ENCODE data around the gene SLC45A1. TPM values are rescaled to one million over a fixed set of nuclear protein-coding genes. Genes with fewer than 3 reads are reported as not detected.
A peak's percentile ranks its signal among the peaks of the same experiment; 100 is the strongest.

SLC45A1 gene
- total RNA-seq, 3 donors from 2014 or later (not counting 1 experiment from before 2014, with no cell fraction given): 0.45 to 0.68 (median 0.52) TPM

DNA sequence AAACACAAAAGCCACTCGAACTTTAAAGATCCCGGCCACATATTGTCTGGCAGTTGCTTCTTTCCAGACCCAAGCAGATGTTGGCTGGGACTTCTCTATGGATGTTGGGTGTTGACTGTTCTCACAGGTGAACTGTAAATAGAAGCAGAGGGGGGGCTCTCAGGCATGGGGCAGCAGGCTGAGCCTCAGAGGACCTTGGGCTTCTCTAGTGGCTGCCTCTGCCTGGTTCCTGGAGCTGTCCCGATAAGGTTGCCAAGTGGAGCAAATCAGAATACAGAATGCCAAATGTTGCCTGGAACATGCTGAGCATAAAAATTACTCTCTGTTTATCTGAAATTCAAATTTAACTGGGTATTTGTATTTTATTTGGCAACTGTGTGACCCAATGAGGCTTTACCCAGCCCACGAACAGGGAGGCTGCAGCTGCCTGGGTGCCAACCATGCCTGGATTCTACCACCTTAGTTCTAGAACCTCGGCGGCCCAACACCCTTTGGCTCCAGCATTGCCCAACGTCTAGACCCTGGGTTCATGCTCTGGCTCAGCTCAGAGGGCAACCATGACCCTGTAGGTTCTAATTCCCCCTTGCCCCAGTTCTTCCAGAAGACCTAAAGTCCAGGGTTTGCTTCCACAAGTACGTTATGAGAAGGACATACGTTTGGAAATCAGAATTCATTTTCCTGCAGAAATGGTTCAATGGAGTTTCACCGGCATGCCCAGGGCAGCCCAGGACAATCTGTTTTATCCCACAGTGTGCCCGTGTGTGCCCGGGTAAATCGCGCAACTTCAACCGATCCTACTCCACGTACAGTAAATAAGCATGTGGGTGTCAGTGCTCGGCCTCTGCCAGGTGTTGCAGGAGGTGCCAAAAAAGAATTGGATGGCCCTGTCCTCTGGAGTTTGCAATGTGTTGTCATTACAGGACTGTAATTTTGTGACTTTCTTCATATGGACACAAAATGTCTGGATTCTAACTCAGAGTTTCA, 5.4 kb upstream of the SLC45A1 start:
- H3K4me3 Mint-ChIP-seq: no peak overlapping the region
- H3K27me3 Mint-ChIP-seq (ENCODE audit: low read depth in 2 of 2): peaks cover 30 to 38% of the 10 kb centered on the region in 2 donors
- TF ChIP-seq CTCF (IDR thresholded peaks at IDR 0.05): no peak
- peaks cover 14% of the 10 kb centered on the region for H3K27me3 ChIP-seq (ENCODE audit: control insufficient read depth, insufficient read depth, low read length)
- no peaks in the 10 kb centered on the region for H3K36me3 ChIP-seq (ENCODE audit: control insufficient read depth, insufficient read depth, low read length)
- intact Hi-C loops (cut with micrococcal nuclease): no loop called here
- no peak overlapping the region for H3K27ac Mint-ChIP-seq
- H3K4me1 ChIP-seq (ENCODE audit: control insufficient read depth, insufficient read depth, low read length): peaks cover 7% of the 10 kb centered on the region
- peaks cover 4 to 16% of the 10 kb centered on the region in 2 donors for H3K4me1 Mint-ChIP-seq
- ATAC-seq: no peak
- no peak overlapping the region for H3K4me3 ChIP-seq (ENCODE audit: low read length)
- H3K9me3 Mint-ChIP-seq: no peaks in the 10 kb centered on the region
- H3K36me3 Mint-ChIP-seq: no peaks in the 10 kb centered on the region
- DNase-seq: no peak
- no peaks in the 10 kb centered on the region for H3K9me3 ChIP-seq (ENCODE audit: control insufficient read depth, insufficient read depth, low read length)
- WGBS (ENCODE audit: insufficient coverage): 87% methylated on average over 17 of the region's 17 CpGs
- no peak overlapping the region for H3K27ac ChIP-seq (ENCODE audit: low read length)

DNA sequence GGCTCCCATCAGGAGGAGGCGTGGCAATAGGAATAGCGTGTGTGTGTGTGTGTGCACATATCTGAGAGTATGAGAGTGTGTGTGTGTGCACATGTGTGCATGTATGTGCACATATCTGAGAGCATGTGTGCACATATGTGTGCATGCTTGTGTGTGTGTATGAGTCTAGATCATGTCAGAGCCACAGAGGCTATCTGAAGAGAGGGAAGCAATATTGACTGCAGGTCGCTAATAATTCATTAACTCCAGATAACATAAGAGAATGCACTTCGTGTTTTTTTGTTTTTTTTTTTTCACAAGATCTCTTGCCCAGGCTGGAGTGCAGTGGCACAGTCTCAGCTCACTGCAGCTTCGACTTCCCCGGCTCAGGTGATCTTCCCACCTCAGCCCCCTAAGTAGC, 4.7 kb upstream of the SLC45A1 start:
- H3K36me3 Mint-ChIP-seq: no peaks in the 10 kb centered on the region
- no peak for TF ChIP-seq CTCF (IDR thresholded peaks at IDR 0.05)
- Histone ChIP-seq H3K27ac (ENCODE audit: low read length) (no peak overlapping the region), H3K36me3 (ENCODE audit: control insufficient read depth, insufficient read depth, low read length) (no peaks in the 10 kb centered on the region), H3K4me3 (ENCODE audit: low read length) (no peak overlapping the region), H3K4me1 (ENCODE audit: control insufficient read depth, insufficient read depth, low read length) (peaks cover 12% of the 10 kb centered on the region), H3K27me3 (ENCODE audit: control insufficient read depth, insufficient read depth, low read length) (peaks cover 16% of the 10 kb centered on the region), H3K9me3 (ENCODE audit: control insufficient read depth, insufficient read depth, low read length) (no peaks in the 10 kb centered on the region)
- H3K27me3 Mint-ChIP-seq (ENCODE audit: low read depth in 2 of 2): peaks cover 32 to 35% of the 10 kb centered on the region in 2 donors
- no peak for DNase-seq
- H3K4me3 Mint-ChIP-seq: no peak overlapping the region
- no peaks in the 10 kb centered on the region for H3K9me3 Mint-ChIP-seq
- WGBS (ENCODE audit: insufficient coverage): 87% methylated on average over 6 of the region's 6 CpGs
- ATAC-seq: no peak
- H3K4me1 Mint-ChIP-seq: peaks cover 4 to 19% of the 10 kb centered on the region in 2 donors
- H3K27ac Mint-ChIP-seq: no peak overlapping the region
- intact Hi-C loops (cut with micrococcal nuclease): no loop called here

DNA sequence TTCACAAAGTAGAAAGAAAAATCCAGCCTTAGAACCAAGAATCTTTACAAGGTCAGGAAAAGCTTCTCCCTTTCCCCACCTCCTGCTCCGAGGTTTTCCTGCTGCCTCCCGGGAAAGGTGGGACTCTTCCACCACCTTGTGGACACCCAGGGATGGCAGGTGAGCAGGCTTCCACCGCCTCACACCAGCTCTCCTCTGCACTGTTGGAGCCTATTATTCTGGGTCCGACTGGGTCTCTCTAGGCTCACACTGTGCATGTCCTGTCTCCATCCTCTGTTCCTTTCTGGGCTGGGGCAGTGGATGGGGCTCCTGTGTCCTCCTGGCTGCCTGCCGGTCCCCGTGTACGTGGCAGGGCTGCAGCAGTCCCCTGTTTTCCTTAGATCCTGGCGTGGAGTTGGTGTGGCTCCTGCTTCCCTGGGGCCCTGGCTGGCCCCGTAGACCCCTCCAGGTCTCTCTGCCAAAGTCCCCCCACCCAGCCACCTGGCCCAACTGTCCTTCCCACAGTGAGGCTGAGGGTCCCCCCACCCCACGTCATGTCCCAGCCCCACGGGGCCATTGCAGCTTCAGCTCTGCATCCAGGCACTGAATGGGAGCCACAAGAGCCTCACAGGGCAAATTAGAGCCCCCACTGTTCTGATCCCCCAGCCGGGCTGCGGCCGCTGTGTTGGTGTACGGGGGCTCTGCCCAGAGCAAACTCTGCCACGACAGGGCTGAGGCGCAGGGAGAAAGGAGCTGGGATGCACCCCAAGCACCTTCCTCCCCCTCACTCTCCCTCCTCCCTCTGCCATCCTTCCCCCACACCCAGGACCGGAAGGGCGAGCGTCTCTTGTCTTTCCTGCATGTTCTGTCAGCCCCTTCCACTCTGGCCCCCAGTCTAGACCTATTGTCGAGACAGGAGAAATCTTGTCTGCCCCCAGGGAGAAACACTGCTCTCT, 3.3 kb upstream of the SLC45A1 start:
- H3K27ac Mint-ChIP-seq: no peak overlapping the region
- Histone ChIP-seq H3K9me3 (ENCODE audit: control insufficient read depth, insufficient read depth, low read length) (no peaks in the 10 kb centered on the region), H3K4me1 (ENCODE audit: control insufficient read depth, insufficient read depth, low read length) (peaks cover 18% of the 10 kb centered on the region), H3K36me3 (ENCODE audit: control insufficient read depth, insufficient read depth, low read length) (no peaks in the 10 kb centered on the region), H3K27me3 (ENCODE audit: control insufficient read depth, insufficient read depth, low read length) (peaks cover 21% of the 10 kb centered on the region), H3K27ac (ENCODE audit: low read length) (no peak overlapping the region), H3K4me3 (ENCODE audit: low read length) (no peak overlapping the region)
- H3K36me3 Mint-ChIP-seq: no peaks in the 10 kb centered on the region
- intact Hi-C loops (cut with micrococcal nuclease): loop anchor here (1.0 kb wide), 1 partner anchor 283 kb away; no protein-coding TSS in a partner anchor
- peak in 2 of 3 donors; percentile 32 to 35 for ATAC-seq
- no peaks in the 10 kb centered on the region for H3K9me3 Mint-ChIP-seq
- WGBS (ENCODE audit: insufficient coverage): 30% methylated on average over 21 of the region's 21 CpGs
- H3K4me1 Mint-ChIP-seq: peaks cover 4 to 25% of the 10 kb centered on the region in 2 donors
- no peak overlapping the region for H3K4me3 Mint-ChIP-seq
- H3K27me3 Mint-ChIP-seq (ENCODE audit: low read depth in 2 of 2): peaks cover 33 to 37% of the 10 kb centered on the region in 2 donors
- DNase-seq: peak; percentile 24 to 74
- TF ChIP-seq CTCF (IDR thresholded peaks at IDR 0.05): peak; percentile 59
